COLO668 (cell line): ENCODE measurements around the gene USP32.
"Not testable (repeated sequence)": the region's sequence is repeated elsewhere in the genome, so short reads cannot be mapped to it uniquely, and the experiment has no call there.

ENCODE experiments used
- DNase-seq: peaks from one replicate; lab custom pipeline; 2025; ENCODE audit not compliant: unreplicated experiment; lab: John Stamatoyannopoulos, UW

Gene USP32

DNA sequence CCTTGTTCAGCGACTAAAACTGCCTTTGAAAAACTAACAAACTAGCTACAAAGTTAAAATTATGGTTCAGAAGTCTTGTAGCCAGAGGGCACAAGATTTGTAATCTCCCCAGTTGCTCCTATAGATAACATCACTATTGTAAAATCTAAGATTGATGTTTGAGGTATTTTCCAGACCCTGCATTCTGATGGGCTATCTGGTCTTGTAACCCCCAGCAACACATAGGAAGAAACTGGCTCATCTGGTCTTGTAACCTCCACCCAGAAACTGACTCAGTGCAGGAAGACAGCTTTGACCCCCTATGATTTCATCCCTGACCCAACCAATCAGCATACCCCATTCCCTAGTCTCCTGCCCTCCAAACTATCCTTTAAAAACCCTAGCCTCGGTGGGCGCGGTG is 18.1 kb upstream of the USP32 start:
- DNase-seq = no peak

DNA sequence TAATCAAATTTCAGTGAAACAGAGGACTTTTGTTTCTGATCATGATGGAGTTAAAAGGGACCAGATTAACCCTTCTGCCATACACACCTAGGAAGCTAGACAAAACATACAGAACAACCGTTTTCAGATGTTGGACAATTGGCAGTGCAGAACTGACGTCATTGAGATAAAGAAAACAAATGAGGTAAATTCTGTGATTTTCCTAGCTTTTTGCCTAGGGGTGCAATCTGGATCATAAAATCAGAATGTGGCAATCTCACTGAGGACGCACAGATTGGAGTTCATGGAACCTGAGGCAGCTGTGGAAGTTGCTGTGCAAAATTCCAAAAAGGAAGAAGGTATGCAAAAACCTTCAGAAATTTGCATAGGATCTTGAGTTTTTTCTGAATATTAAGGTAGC is 15.0 kb upstream of the USP32 start:
- no peak for DNase-seq

DNA sequence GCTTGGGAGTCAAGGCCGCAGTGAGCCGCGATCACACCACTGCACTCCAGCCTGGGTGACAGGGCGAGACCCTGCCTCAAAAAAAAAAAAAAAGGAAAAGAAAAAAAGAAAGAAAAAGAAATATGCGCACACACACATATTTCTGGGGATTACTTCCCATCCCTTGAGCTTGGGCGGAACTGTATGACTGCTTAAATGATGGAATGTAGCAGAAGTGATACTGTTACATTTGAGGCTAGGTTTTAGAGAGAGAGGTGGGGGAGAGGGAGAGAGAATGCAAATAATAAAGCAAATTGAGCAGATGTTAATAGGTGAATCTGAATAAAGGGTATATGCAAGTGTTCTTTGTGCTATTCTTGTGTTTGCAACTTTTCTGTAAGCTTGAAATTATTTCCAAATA is 12.0 kb upstream of the USP32 start:
- DNase-seq = no peak

DNA sequence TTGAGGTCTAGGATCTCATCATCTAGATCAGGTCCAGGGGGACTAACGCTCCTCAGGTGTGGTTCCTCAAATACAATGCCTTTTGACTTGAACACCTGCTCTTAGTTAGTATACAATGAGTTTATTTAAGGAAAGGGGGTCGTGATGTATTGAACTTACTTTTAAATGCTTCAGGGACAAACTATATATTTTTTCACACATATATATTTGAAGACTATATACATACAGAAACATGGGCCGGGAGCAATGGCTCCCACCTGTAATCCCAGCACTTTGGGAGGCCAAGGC is 11.5 kb upstream of the USP32 start:
- DNase-seq = no peak

DNA sequence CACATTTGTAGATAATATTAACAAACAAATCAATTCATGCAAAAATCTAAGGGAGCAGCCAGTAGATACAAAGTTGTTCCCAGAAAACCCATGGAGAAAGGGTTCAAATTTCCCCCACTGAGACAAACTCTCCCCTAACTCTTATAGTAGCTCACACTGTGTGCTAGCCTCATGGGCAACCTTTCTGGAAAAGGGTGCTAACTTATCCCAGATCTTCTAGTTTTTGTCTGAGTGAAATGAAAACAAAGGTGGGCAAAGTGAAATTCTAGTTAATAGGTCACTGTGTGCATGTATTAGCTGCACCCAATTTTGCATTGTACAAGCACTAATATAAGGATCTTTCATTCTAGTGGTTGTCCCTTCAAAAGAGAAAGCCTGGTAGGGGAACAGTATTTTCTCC is 9.9 kb upstream of the USP32 start:
- DNase-seq = no peak

DNA sequence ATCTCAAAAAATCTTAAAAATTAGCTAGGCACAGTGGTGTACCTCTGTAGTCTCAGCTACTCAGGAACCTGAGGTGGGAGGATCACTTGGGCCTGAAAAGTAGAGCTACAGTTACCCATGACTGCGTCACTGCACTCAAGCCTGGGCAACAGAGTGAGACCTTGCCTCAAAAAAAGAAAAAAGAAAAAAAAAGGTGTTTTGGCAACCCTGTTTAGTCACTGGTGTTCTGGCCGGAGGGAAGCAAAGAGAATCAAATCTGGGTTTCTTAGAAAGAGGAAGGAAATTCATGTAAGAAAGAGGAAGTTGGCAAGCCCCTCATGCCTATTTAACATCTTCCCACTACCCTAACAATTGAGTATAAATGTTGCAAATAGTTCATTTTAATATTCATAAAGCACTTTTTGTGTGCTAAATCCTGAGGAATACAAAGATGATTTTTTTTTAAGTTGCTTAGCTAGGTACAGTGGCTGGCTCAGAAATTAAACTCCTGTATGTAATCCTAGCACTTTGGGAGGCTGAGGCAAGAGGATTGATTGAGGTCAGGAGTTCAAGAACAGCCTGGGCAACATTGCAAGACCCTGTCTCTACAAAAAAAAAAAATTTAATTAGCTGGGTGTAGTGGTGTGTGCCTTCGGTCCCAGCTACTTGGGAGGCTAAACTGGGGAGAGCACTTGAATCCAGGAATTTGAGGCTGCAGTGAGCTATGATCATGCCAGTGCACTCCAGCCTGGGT is 6.5 kb upstream of the USP32 start:
- no peak for DNase-seq

DNA sequence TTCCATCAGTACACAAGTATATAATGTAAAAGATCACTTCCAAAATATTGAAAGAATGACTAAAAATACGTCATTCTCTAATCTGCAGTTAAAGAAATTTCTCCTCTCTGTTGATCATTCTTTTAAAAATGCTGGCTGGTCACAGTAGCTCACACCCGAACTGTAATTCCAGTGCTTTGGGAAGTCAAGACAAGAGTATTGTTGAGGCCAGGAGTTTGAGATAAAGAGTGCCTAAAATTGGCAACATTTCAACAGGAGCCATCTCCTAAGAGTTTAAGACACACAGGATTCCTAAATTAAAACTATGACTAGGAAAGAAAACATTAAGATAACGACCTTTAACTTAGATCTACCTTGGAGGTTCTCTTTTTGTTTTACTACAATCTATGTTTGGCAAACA is 4.5 kb upstream of the USP32 start:
- DNase-seq = no peak

DNA sequence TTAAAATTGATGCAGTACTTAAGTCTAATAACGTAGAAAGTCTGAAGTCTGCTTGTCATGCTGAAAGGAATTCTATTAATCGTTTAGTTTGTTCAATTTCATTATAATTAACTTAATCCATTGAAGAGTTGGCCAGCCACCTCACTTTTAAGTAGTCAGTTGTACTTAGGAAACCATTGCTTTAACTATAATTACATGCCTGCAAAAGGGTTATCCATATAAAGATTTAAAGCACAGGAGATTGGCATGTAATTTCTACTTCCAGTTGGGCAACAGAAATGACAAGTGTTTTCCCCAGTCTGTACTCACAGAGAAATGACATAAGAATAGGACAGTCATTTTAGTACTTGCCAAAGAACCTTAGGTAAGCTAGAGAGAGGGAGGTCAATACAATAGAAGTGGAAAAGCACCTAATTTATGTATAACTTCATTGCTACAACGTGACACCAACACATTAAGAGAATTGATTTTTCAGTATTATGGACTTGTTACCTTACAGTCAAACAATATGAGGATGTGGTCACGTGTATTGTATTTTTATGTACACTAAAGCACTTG is 3.7 kb upstream of the USP32 start:
- no peak for DNase-seq

DNA sequence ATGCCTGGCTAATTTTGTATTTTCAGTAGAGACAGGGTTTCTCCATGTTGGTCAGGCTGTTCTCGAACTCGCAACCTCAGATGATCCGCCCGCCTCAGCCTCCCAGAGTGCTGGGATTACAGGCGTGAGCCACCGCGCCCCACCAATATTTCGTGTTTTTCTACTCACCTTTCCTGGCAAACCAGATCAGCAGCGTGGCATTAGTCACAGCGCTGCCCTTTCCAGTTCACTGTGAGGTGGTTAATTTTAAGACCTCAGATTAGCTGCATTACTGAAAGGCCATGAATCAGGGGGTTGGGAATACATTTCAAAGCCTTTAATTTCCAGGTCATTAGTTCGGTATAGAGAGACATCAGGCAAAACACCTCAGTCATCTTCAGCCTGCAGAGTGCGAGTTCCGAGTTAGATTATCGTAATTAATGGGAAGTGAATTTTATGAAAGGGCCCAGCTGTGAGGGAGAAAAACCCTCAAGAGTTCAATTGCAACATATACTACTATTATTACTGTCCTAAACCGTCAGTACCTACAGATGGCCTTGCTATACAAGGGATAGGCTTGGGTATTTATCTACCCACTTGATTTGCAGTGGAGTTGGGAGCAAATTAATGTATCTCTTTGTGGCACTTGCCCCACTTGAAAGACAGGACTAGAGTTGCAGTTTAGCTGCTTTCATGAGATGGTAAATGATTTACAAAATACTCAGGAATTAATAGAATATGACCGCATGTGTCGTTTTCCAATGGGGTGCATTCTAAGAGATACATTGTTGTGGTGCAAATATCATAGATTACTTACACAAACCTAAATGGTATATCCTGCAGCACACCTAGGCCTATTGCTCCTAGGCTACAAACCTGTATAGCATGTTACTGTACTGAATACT is 2.1 kb upstream of the USP32 start:
- no peak for DNase-seq

DNA sequence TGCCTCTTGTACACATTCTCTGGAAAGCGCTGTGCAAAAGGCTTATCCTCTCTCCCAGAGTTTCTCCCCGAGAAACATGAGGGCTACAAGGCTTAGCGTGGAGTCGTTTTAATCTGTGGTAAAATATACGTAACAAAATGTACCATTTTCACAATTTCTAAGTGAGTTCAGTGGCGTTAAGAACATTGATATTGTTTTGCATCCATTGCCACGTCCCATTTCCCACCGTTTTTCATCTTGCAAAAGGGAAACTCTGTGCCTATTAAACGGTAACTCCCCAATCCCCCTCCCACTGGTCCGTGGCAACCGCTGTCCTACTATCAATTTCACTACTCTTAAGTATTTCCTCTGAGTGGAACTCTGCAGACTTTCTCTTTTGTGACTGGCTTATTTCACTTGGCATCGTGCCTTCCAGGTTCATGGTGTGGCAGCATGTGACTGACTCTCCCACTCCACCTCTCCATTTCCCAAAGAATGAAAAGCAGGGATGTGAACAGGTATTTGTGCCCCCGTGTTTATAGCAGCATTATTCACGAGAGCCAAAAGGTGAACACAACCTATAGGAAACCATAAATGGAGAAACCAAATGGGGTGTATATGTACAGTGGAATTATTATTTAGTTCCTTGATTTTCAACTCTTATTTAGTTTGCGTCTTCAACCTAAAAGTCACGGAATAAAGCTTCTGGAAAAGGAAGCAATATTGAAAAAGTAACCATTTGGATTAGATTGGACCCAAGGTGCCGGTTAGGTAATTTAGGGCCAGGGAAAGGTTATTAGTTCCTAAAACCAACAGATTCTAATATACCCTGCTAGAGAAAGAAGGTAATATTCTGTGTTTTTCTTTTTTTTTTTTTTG is 1.1 kb upstream of the USP32 start:
- DNase-seq = peak; percentile 12

DNA sequence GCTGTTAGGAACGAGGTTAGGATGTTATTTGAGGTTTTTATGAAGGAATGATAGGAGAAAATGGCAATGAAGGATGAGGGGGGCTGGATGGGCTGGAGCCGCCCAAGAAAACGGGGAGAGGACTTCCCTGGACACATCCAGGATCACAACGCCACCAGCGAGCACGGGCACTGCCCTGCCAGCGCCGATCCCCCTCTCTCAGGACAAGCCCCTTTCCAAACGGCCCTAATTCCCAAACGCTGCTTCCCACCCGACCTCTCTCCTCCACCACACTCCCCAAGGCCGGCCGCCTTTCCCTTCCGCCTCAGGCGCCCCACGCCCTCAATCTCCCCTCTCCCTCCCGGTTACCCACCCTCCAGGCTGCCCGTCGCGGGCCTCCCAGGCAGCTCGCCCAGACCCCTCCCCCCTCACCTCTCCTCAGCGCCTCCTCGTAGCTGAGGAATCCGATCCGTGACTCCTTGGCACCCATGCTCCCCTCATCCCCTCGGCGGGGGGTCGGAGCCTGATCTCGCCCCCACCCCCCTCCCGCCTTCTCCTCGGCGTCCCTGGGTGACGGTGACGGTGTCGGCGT is 377 bp downstream of the USP32 start:
- peak; percentile 62 for DNase-seq

DNA sequence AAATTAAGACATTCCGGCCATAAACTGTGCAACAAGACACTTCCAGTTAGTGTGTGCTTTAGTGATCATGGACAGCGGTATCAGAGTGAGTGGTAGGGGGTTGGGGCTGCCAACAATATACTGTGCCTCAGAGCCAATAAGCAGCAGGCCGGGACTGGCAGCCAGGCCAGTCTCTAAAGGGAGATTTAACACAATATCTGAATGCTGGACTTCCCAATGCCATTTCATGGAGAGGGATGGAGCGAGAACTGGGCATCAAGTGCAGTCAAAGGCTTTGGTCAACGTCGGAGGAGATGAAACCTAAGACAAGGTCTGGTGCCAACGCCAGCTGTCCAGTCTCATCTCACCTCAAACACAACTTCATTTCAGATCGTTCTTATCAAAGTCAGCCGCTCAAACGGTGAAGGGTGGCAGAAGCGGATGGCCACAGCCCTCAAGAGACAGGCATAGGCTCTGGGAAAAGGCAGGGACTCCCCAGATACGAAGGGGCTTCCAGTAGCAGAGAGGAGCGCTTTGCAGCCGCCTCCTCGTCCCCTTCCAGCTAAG is 935 bp downstream of the USP32 start:
- DNase-seq = peak; percentile 16

DNA sequence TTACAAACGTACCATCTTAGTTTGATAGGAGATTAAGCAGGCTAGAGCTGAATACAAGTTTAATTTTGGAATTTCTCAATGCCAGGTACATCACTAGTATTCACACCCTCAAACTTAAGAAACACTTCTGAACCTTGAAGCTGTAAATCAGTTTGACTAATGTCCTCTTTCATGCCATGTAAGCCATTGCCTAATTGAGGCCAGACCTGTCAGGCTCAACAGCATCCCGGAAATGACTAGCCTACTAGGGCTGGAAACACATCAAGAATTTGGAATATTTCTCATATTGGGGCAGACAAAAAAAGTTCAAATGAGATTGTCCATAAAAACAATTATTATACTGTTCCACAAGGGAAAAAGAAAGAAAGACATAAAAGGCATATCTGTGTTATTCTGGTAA is 1.7 kb downstream of the USP32 start:
- DNase-seq = no peak

DNA sequence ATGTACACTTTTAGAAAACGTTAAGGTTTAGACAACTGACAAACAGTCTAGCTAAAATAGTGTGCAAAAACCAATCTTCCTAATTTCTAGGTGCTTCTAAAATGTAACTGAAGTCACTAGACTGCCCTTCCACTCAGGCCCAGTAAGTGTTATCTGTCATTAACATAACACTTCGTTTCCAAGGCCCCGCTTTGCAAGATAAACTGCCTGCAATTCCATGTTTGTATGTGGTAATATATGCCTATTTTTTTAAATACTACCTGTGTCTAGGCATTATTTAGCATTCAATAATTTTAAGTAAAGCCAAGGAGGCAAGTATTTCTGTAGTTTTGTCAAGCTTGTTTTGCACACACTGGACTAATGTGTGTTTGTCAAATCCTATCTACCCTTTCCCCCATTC is 3.2 kb downstream of the USP32 start:
- DNase-seq = no peak

DNA sequence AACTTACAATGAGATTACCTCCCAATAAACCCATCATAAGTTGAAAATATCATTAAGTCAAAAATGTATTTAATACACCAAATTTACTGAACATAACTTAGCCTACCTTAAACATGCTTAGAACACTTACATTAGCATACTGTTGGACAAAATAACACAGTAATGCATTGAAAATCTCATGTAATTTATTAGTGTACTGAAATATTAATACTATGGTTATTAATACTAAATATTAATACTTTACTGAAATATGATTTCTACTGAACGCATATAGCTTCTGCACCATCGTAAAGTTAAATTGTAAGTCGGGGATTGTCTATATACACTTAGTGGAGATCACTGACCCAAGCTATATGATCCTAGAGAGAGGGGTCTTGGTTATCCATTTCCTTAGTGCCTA is 4.3 kb downstream of the USP32 start:
- DNase-seq = no peak

DNA sequence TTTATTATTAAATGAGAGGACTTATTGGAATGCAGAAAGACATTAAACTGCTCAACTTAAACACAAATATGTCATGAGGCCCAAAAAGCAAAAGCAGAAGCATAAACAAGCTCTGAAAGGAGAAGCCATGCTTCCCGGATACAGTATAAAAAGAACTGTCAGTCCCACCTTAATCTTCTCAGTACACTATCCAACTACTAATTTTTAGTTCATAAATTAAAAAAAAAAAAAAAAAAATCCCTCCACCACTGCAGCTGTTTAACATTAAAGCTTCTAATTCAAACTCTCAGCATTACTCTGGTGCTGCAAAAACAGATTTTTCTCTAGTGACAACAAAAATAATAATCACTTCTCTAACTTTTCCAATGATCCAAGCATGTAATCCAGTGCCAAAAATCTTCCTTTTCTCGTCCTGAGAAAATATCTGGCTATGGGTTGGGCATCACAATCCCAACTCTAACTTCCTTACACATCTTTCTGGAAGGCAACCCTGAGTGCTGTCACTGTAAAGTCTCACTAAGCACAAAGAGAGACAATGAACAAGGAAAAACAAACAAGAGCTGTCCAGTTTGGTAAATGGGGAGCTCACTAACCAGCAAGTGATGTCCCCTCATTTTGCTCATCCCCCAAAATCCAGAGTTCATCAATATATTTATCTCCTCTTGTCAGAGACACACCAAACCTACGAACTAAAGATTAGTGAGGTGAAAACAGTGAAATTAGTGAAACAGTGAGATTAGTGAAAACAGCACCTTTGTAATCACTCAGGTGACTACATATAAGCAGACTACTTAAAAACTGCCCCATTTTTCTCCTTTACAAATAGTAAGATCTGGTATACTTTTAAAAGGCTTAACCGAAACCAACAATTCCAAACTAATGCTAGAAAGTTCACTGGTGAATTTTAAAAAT is 5.5 kb downstream of the USP32 start:
- no peak for DNase-seq

DNA sequence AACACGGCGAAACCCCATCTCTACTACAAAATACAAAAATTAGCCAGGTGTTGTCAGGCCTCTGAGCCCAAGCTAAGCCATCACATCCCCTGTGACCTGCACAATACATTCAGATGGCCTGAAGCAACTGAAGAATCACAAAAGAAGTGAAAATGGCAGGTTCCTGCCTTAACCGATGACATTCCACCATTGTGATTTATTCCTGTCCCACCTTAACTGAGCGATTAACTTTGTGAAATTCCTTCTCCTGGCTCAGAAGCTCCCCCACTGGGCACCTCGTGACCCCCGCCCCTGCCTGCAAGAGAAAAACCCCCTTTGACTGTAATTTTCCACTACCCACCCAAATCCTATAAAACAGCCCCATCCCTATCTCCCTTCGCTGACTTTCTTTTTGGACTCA is 7.0 kb downstream of the USP32 start:
- DNase-seq = not testable (repeated sequence)

DNA sequence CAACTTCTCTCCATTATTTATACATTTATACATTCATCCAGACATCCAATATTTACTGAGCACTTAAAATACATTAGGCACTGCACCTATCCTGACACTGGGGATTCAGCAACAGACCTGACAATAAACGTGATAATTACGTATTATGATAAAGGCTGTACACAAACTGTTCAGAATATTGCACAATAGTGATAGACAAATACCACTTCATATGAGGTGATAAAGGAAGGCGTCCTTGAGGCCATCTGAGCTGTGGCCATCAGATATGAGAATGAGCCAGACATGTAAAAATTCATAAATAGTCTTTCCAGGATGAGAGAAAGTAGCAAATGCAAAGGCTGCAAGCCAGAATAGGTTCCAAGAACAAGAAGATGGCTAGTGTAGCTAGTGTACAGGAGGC is 8.6 kb downstream of the USP32 start:
- no peak for DNase-seq

DNA sequence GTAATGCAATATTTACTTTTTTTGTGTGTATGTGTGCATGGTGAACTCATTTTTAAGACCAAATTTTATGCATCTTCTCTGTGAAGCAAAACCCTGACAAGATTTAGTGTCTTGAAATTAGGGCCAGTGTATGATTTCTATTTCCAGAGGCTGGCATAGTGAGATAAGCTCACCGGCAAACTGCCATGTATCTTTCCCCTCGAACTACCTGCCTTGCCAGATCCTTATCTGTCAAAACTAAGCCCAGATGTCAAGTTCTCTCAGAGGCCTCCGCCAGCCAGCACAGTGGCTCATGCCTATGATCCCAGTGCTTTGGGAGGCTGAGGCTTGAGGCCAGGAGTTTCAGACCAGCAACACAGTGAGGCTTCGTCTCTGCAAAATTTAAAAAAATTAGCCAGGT is 10.0 kb downstream of the USP32 start:
- no peak for DNase-seq

DNA sequence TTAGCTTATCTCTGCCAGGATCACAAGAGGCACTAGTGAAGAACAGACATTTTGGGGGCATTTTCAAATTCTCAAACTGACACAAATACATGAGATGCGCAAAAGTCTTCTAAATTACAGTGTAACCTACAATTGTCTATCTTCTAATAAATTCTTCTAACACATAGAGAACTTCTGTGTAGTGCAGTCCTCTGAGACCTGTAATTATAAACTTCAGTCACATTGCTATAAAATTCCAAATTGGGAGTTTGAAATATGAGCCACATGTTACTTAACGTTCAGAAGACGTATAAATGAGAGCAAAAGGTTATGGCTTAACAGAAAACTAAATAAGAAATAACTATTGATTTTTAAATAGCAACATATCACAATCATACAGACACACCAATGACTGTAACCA is 12.5 kb downstream of the USP32 start:
- DNase-seq = not testable (repeated sequence)
